Measurements from ENCODE around the gene ZNF740. TPM values are rescaled to one million over a fixed set of nuclear protein-coding genes. Genes with fewer than 3 reads are reported as not detected.
"Not testable (repeated sequence)": the region's sequence is repeated elsewhere in the genome, so short reads cannot be mapped to it uniquely, and the experiment has no call there.

The ZNF740 gene
- total RNA-seq, 3 donors from 2014 or later, result 17.9 to 22.0 (median 19.3) TPM

DNA sequence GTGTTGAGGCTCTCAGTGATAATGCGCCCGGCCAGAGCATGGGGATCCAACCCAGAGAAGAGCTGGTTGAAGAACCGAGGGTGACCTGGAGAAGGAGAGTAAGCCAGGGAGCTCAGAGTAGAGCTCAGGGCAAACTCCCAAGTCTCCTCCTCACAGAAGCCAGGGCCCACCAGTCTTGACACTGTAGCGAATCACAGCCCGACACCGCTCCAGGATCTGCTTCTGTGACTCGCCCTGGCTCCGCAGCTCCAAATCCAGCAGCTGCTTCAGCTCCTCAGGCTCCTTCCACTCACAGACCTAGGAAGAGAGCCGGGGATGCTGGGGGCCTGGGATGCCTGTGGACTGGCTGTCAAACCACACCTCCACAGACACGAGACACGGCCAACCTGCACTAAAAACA, 8.2 kb upstream of the ZNF740 start:
- H3K27me3 ChIP-seq, result no peaks in the 10 kb centered on the region
- H3K36me3 ChIP-seq, result no peaks in the 10 kb centered on the region
- peak in 1 of 2 donors; percentile 40 for DNase-seq (ENCODE audit: low spot score in 2 of 2)
- no peaks in the 10 kb centered on the region for H3K9me3 ChIP-seq
- TF ChIP-seq, protein P1, sequence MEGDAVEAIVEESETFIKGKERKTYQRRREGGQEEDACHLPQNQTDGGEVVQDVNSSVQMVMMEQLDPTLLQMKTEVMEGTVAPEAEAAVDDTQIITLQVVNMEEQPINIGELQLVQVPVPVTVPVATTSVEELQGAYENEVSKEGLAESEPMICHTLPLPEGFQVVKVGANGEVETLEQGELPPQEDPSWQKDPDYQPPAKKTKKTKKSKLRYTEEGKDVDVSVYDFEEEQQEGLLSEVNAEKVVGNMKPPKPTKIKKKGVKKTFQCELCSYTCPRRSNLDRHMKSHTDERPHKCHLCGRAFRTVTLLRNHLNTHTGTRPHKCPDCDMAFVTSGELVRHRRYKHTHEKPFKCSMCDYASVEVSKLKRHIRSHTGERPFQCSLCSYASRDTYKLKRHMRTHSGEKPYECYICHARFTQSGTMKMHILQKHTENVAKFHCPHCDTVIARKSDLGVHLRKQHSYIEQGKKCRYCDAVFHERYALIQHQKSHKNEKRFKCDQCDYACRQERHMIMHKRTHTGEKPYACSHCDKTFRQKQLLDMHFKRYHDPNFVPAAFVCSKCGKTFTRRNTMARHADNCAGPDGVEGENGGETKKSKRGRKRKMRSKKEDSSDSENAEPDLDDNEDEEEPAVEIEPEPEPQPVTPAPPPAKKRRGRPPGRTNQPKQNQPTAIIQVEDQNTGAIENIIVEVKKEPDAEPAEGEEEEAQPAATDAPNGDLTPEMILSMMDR (IDR thresholded peaks at IDR 0.05), result no peak
- TF ChIP-seq POLR2A (IDR thresholded peaks at IDR 0.05), result no peak
- intact Hi-C loops (cut with DNase I; ENCODE audit: low total_unique reads), result no loop called here
- H3K4me1 ChIP-seq, result peaks cover 4 to 6% of the 10 kb centered on the region in 2 donors
- H3K4me3 ChIP-seq, result no peak overlapping the region
- peak overlapping the region; percentile 34 to 68 for H3K27ac ChIP-seq

DNA sequence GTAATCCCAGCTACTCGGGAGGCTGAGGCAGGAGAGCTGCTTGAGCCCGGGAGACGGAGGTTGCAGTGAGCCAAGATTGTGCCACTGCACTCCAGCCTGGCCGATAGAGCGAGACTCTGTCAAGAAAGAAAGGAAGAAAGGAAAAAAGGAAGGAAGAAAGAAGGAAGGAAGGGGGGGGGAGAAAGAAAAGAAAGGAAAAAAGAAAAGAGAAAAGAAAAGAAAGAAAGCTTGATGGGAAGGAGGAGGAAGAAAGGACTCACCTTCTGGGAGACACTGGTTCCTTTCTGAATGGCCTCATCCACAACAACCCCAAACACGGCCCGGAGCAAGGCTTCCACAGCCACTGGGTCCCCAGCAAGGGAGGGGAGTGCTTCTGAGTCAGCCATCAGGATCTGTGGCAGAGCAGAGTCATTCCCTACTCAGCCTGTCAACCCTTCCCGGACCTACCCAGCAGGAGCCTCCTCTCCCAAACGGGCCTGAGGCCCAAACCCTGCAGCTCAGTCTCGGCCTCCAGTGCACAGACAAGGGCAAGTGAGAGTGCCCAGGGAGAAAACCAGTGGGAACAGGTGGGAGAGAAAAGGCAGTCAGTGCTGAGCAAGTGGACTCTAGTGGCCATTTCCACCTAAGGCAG, 7.3 kb upstream of the ZNF740 start:
- H3K4me3 ChIP-seq, result no peak overlapping the region
- no peaks in the 10 kb centered on the region for H3K9me3 ChIP-seq
- no peak overlapping the region for H3K27ac ChIP-seq
- H3K4me1 ChIP-seq, result peaks cover 4 to 6% of the 10 kb centered on the region in 2 donors
- no peaks in the 10 kb centered on the region for H3K36me3 ChIP-seq
- H3K27me3 ChIP-seq, result no peaks in the 10 kb centered on the region
- peak in 1 of 2 donors; percentile 41 for DNase-seq (ENCODE audit: low spot score in 2 of 2)
- intact Hi-C loops (cut with DNase I; ENCODE audit: low total_unique reads), result no loop called here
- TF ChIP-seq POLR2AphosphoS5 (IDR thresholded peaks at IDR 0.05) (no peak), POLR2A (IDR thresholded peaks at IDR 0.05) (no peak)
- TF ChIP-seq, protein P1 (IDR thresholded peaks at IDR 0.05), result no peak

DNA sequence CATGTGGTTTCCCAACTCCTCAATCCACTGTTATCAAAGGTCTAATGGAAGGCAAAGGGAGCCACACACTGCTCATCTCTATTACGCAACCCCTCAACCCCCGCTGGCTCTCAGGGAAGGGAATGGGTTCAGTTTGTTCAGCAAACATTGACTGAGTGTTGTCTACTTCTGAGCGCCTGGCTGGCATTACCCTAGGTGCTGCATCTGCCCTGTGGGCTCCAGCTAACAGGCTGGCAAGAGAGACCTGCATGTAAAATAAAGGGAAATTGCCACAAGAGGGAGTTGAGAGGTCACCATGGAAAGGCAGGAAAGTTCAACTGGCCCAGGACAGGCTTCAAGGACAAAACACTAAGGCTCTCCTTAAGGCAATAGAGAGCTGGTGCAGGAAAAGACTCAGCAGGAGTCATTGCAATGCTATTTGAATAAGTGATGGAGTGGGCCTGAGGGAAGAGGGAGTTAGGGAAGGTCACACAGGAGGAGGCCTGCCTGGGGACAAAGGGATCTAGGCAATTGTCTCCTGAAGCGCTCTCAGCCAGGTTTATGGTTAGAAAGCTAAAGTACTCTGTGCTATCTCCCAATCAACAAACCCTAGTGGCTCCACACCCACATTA, 5.5 kb upstream of the ZNF740 start:
- Histone ChIP-seq H3K9me3 (no peaks in the 10 kb centered on the region), H3K27ac (no peak overlapping the region), H3K36me3 (no peaks in the 10 kb centered on the region), H3K4me3 (no peak overlapping the region), H3K27me3 (no peaks in the 10 kb centered on the region), H3K4me1 (peaks cover 4 to 15% of the 10 kb centered on the region in 2 donors)
- intact Hi-C loops (cut with DNase I; ENCODE audit: low total_unique reads), result loop anchor here (5.0 kb wide), 1 partner anchor 167 kb away; no protein-coding TSS in a partner anchor
- DNase-seq (ENCODE audit: low spot score in 2 of 2), result peak in 1 of 2 donors; percentile 54
- no peak for TF ChIP-seq POLR2AphosphoS5 (IDR thresholded peaks at IDR 0.05)
- TF ChIP-seq, protein P1 (IDR thresholded peaks at IDR 0.05), result no peak
- no peak for TF ChIP-seq POLR2A (IDR thresholded peaks at IDR 0.05)

DNA sequence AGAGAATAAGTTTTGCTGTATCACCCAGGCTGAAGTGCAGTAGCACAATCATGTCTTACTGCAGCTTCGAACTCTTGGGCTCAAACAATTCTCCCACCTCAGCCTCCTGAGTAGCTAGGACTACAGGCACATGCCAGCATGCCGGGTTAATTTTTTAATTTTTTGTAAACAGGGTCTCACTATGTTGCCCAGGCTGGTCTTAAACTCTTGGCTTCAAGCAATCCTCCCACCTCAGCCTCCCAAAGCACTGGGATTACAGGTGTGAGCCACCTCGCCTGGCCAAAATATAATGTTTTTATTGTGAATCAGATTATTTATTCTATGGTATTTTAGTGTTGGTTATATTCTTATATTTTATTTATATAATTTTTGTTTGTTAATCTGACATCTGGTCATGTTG, 3.8 kb upstream of the ZNF740 start:
- intact Hi-C loops (cut with DNase I; ENCODE audit: low total_unique reads), result loop anchor here (5.0 kb wide), 1 partner anchor 166 kb away; no protein-coding TSS in a partner anchor
- H3K9me3 ChIP-seq, result no peaks in the 10 kb centered on the region
- DNase-seq (ENCODE audit: low spot score in 2 of 2), result no peak

DNA sequence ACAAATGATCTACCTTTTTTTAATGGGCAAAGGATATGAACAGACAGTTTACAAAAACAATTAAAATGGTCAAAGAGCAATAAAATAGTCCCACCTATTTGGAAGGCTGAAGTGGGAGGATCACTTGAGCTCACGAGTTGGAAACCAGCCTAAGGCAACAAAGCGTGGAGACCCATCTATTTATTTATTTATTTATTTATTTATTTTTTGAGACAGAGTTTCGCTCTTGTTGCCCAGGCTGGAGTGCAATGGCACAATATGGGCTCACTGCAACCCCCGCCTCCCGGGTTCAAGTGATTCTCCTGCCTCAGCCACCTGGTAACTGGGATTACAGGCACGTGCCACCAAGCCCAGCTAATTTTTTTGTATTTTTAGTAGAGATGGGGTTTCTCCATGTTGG, 3.1 kb upstream of the ZNF740 start:
- H3K9me3 ChIP-seq, H3K36me3 ChIP-seq, H3K27me3 ChIP-seq, H3K27ac ChIP-seq, H3K4me3 ChIP-seq: not testable (repeated sequence)
- H3K4me1 ChIP-seq, result peaks cover 0 to 19% of the 10 kb centered on the region in 2 donors
- DNase-seq (ENCODE audit: low spot score in 2 of 2), result peak in 1 of 2 donors; percentile 7
- intact Hi-C loops (cut with DNase I; ENCODE audit: low total_unique reads), result loop anchor here (5.0 kb wide), 1 partner anchor 165 kb away; no protein-coding TSS in a partner anchor

More for the DNA sequence above, 3.8 kb upstream of the ZNF740 start:
- H3K27me3 ChIP-seq, result no peaks in the 10 kb centered on the region
- H3K36me3 ChIP-seq, result no peaks in the 10 kb centered on the region
- TF ChIP-seq POLR2A (IDR thresholded peaks at IDR 0.05) (no peak), POLR2AphosphoS5 (IDR thresholded peaks at IDR 0.05) (no peak)
- TF ChIP-seq, protein P1 (IDR thresholded peaks at IDR 0.05), result no peak
- H3K4me3 ChIP-seq, result no peak overlapping the region
- H3K4me1 ChIP-seq, result peaks cover 4 to 14% of the 10 kb centered on the region in 2 donors
- H3K27ac ChIP-seq, result no peak overlapping the region

DNA sequence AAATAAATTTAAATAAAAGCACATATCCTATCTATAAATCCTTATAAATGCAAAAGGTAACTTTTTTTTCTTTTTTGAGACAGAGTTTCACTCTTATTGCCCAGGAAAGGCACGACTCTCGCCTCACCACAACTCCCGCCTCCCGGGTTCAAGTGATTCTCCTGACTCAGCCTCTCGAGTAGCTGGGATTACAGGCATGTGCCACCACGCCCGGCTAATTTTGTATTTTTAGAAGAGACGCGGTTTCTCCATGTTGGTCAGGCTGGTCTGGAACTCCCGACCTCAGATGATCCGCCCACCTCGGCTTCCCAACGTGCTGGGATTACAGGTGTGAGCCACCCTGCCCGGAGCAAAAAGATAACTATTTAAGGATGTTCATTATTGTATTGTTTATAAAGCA, 1.7 kb upstream of the ZNF740 start:
- not testable (repeated sequence) for H3K36me3 ChIP-seq, H3K27me3 ChIP-seq, H3K4me3 ChIP-seq, H3K9me3 ChIP-seq, H3K27ac ChIP-seq
- DNase-seq (ENCODE audit: low spot score in 2 of 2), result peak in 1 of 2 donors; percentile 24
- peaks cover 5 to 27% of the 10 kb centered on the region in 2 donors for H3K4me1 ChIP-seq
- intact Hi-C loops (cut with DNase I; ENCODE audit: low total_unique reads), result loop anchor here (5.0 kb wide), 1 partner anchor 163 kb away; no protein-coding TSS in a partner anchor
